HG02970 (cell line): Measurements from ENCODE around the gene WDR45.
A peak's percentile ranks its signal among the peaks of the same experiment; 100 is the strongest.

Experiments used
- ATAC-seq: cut with Tn5 transposase; IDR thresholded peaks from one replicate; pipeline ENCODE4 v1.9.1; 2021; ENCODE audit warnings: mild to moderate bottlenecking, moderate library complexity, moderate number of reproducible peaks; ENCODE audit not compliant: unreplicated experiment, low FRiP score

WDR45 gene

GRCh38 chrX:49053223-49054072, 26.2 kb downstream of the WDR45 start:
- no peak for ATAC-seq

DNA sequence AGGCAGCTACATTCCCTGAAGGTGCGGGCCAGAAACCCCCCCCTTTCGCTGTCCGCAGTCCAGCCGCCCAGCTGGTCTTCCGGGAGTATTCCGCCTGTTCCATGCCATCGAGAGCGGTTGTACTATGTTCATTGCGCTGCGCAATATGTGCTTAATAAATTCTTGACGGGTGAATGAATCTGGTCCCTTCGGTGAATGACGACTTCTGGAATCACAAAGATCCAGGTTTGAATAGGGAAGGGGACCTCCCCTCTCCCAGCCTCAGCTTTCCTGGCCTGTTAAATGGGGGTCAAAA, 35.8 kb downstream of the WDR45 start:
- ATAC-seq = no peak

GRCh38 chrX:49043220-49043986, 36.3 kb downstream of the WDR45 start, which contains the start of gene TFE3:
TSS of gene TFE3 (minus strand) at chrX:49043357. CDS start at chrX:49043226, 131 bp downstream.
- ATAC-seq = peak; percentile 82

GRCh38 chrX:49042581-49043219, 37.0 kb downstream of the WDR45 start:
- peak; percentile 7 for ATAC-seq

GRCh38 chrX:49041744-49042580, 37.7 kb downstream of the WDR45 start:
- ATAC-seq = no peak

- no peak for ATAC-seq
Measured at GRCh38 chrX:49040376-49040955, 39.2 kb downstream of the WDR45 start.

DNA sequence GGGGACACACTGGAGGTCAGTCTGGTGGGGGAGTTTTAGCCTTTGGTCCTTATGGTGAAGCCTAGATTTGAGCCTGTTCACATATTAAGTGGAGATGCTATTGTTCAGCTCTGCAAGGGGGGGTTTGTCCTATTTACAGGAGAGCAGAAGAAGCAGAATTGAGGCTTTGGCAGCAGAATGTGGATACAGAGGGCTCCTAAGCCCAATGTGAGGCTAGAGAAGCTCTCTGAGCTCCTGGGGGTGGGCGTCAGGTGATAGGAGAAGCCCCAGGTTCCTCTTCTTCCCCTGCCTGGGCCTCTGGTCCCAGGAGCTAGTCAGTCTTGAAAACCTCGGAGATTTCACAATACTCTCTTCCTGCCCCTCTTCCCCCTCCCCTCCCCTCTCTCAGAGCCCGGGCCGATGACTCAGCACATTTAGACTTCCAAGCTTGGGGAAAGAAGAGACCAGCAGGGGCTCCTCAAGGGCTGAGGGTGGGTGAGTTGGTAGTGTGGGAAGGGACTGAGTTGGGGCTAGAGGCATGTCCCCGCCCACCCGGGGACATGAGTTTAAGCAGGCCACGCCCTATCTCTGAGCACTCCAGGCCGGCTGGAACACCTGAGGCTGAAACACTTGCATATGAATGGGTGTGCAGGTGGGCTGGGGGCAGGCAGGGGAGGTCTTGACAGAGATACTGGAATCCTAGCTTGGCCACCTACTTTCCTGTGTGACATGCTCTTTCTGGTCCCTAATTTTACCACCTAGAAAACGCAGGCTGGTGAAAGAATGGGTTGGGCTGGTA, 39.9 kb downstream of the WDR45 start:
- no peak for ATAC-seq

DNA sequence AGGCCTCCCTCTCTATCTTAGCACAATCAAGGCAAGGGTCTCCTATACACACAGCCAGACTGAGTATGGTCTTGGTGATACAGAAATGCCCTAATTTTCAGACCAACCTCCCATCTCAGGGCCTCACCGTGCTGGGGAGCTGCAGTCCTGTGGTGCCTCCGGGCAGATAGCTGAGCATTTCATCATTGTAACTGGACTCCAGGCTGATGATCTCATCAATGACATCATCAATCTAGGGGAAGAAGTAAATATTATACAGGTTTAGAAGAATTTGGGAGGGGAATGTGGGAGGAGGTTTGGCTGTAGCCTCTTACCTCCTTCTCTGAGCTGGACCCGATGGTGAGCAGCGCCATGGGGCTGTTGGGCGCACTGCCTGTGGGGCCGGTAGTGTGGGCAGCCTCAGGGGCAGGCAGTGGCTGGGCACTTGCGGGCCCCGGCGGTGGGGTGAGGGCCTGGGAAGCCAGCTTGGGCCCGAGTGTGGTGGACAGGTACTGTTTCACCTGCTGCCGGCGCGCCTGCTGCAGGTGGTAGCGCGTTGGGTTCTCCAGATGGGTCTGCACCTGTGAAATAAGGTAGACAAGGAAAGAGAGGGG, 41.7 kb downstream of the WDR45 start:
- ATAC-seq = no peak

DNA sequence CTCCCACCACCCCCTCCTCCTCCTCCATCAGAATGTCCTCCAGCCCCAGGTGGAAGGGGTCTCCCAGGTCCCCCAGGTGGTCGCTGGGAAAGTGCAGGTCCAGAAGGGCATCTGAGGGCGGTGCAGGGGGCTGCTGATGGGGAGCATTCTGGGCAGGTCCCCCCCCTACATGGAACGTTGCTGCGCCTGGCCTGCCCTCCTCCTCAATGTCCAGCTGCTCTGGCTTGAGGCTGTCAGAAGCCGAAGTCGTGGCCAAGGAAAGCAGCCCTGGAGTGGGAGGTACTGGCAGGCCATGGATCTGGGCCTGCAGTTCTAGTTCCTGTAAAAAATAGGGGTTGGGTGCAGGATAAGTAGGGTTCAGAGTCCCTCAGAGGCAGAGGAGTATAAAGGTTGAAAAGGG, 49.4 kb downstream of the WDR45 start:
- ATAC-seq = no peak

- no peak for ATAC-seq
Measured at GRCh38 chrX:49029876-49030275, 49.8 kb downstream of the WDR45 start.
